GM18858 (cell line): ENCODE data around the gene NAB2.

Experiments used
- ATAC-seq: cut with Tn5 transposase; IDR thresholded peaks from one replicate; pipeline ENCODE4 v1.9.1; 2021; ENCODE audit not compliant: unreplicated experiment

Gene NAB2

DNA sequence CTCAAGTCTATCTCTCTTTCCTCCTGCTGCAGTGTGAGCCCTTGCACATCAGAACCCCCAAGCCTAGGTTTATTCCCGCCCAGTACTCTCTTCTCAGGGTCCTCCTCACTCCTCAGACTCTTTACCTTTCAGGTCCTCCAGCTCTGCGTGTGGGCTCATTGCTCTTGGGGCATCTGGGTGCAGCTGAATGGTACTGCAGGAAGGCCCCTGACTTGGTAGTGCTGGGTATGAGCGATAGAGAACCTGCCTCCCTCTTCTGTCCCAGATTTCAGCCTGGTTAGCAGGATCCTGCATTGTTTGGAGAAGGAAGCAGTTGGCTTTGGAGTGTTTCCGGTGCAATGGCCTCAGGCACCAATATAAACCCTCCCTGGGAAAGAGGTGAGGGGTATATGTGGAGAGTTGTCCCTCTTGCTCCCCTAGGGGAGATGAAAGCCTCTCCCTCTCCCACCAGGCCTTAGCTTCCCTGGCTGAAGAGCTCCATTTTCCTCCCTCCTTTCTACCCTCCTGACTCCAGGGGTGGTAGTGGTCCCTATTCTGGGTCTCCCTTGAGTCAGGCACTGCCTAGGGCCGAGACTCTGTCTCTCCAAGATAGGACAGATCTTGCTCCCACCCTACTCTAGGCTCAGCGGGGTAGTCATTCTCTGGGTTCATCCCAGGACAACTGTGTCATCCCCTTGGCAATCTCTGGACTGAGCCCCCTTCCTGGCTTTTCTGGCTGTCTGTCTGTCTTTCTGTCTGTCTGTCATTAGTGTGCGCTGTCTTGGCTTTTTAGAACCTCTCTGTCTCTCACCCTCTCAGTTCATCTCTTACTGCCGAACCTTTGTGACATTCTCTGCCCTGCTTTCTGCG is 43.2 kb downstream of the NAB2 start:
- no peak for ATAC-seq

DNA sequence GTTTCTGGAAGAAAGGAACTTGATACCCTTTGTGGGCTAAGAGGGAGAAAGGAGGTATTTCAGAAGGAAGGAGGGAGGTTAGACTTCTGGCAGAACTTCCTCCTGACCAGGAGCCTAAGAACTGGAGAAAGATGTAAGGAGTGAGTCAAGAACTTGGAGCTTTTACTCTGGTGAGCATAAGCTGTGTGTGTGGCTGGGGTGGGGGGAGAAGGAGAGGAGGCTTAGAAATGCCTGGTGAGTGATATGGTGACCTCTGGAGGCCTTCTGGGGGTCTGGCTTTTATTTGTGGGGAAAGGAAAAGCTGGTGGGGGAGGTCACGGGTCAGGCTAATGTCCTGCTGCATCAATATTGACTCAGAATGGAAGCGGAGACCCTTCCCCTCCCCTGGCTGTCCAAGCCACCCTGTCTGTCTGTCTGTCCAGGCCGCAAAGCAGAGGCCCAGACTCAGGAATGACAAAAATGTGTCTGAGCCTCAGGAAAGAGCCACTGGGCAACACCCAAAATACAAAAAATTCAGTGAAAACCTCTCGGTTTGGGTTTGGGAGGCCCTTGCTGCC is 44.2 kb downstream of the NAB2 start:
- ATAC-seq: no peak

DNA sequence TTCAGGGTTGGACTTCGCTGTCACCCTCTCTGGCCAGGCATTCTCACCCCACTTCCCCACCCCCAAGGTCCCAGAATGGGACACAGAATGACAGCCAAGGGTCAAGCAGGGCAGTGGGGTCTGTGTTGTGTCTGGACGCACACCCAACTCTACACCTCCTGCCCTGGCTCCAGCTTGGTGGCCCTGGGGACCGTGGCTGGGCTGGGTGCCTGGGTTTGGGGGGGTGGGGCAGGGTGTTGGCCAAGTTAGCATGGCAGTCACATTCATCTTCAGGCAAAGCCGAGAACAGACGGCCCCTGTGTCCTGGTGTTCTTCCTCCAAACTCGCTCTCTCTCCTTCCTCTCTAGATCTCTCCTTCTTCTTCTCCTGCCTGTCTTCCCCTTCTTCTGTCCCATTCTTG is 45.0 kb downstream of the NAB2 start:
- no peak for ATAC-seq

DNA sequence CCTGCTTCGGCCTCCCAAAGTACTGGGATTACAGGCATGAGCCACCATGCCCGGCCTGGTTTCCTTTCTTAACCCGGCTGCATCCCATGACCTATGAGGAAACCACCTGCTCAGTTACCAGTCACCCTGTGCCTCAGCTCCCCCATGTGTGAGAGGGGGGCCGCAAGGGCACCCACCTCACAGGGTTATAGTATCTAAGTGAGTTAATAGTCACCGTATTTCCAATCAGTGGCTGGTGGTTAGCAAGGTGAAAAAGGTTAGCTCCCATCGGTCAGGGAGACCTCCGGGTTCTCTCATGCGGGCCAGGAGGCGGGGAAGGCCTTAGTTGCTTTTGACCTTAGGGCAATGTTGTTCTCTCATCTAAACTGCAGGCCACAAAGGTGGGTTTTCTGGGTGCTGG is 46.0 kb downstream of the NAB2 start:
- no peak for ATAC-seq

DNA sequence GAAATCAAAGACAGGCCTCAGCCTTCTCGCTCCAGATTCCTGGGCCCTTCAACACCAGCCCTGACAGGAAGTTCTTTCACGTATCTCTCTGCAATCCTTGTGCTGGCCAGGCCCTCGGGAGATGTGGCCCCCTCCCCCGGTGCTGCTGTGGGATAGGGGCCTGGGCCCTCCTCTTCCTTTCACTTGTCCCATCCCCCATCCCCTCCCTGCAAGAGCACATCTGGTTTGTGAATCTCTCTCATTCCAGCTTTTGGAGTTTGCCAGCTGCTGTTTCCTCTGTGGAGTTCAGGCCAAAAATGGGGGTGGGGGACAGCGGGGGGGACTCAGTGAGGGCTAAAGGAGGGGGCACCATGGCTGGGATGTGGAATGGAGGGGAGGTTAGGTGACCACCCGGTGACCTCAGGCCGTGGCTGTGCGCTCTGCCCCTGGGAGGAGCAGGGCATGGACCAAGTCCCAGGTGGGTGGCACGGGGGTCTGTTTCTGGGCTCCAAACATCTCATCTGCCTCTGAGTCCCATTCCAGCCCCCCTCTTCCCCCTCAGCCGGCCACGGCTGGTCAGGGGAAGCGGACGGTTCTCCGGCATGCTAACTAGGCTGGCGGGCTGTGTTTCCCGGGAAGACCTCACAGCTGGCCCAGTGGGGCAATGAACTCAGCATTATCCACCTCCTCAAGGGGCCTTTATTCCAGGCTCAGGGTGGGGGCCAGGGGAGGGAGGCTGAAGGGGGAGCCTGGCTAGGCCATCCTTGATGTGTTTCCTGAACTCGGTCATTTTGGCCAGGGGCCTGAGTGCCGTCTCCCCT is 46.8 kb downstream of the NAB2 start:
- ATAC-seq: no peak

DNA sequence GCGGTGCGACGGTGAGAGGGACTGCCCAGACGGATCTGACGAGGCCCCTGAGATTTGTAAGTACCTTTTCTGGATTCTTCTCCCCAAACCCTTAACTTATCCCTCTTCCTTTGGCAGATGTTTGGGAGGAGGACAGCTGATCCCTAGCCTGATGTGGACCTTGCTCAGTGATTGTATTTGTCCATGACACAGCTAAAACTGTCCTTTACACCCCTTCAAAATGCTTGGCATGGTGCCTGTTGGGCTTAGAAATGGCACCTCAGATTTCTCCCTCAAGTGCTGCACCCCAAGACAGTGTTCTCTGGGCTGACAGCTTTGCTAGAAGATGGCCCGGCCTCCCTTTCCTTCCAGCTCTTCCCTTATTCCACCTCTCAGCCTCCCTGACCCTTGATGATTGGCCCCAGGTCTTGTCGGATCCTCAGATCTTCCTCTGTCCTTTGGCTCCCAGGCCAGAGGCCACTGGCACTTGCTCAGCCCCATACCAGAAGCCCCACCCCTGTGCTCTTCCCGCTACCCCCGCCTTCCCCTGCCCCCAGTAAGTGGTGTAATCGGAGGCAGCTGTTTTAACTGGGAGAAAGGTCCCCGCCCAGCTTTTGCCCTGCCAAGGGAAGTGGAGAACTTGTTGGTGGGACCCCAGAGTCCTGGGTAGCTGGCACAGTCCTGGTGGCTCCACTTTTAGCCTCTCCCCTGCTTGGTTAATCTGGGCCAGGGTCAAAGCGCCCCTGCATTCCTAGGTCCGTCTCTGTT is 49.8 kb downstream of the NAB2 start:
- ATAC-seq: no peak

DNA sequence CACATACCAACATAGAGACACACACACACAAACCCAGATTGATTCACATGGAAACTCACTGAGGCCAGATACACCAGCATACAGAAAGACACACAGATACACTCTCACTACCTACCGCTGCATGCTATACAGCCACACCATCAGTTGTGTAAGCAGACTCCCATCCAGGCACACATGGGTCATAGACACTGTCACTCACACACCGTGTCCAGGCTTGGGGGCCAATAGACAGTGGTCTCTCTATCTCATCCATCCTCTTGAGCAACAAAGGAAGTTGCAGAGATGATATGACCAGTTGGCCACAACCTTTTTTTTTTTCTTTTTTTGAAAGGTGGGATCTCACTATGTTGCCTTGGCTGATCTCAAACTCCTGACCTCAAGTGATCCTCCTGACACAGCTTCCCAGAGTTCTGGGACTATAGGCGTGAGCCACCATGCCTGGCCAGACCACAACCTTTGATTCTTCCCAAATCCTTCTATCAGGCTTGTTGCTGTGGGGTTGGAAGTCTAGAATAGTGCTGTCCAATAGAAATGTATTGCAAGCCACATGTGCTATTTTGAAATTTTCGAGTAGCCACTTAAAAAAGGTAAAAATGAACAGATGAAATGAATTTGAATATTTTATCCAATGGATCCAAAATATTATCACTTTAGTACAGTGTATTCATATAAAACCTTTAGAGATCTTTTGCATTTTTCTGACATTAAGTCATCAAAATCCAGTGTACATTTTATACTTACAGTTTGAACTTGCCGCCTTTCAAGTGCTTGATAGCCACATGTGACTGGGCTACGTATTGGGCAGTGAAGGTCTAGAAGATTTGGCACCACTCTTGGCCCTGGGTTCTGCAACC is 51.1 kb downstream of the NAB2 start:
- ATAC-seq: no peak

DNA sequence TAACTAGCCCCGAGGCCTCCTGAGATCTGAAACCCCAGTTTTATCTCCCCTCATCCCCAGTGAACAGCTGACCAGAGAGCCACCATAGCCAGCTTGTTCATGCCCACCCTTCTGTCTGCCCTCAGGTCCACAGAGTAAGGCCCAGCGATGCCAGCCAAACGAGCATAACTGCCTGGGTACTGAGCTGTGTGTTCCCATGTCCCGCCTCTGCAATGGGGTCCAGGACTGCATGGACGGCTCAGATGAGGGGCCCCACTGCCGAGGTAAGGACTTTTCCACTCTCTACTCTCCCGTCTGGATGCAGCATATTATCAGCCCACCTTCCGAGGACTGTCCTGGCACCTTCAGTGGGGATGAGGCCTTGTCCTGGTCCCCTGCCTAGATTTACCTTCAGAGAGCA is 52.3 kb downstream of the NAB2 start:
- no peak for ATAC-seq

DNA sequence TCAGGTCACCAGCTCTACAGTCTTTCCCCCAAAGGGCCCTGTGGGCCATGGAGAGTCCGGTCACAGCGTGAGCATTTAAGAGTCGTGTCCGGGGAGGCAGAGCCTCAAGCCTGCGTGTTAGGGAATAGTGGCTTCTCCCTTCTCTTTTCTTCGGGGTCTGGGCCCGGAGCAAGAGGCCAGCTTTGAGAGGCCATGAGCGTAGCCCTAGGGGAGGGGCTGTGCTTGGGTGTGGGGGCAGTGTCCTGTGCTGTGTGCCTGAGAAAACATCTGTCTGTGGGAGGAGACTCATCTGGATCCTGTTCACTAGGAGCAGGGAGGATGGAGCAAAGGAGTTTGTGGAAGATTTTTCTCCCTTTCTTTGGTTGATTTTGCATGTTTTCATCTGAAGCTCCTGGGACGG is 53.2 kb downstream of the NAB2 start:
- ATAC-seq: no peak

DNA sequence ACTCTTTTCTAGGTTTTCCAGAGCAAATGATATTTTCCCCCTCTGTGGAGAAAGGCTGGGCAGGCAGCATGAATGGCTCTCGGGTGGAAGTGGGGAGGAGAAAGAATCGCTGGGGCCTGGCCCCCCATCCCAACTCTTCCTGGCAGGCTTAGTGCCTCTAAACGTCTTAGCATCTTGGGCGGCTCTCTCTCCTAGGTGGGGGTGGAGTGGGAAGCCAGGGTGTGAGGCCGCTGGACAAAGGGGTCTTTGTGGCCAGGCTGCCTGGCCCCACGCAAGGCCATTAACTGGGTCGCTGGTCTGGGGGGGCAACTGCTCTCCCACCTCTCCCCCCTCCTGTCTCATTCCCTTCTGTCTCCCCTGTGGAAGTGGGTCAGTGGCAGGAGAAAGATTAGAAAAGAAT is 53.8 kb downstream of the NAB2 start:
- ATAC-seq: no peak

DNA sequence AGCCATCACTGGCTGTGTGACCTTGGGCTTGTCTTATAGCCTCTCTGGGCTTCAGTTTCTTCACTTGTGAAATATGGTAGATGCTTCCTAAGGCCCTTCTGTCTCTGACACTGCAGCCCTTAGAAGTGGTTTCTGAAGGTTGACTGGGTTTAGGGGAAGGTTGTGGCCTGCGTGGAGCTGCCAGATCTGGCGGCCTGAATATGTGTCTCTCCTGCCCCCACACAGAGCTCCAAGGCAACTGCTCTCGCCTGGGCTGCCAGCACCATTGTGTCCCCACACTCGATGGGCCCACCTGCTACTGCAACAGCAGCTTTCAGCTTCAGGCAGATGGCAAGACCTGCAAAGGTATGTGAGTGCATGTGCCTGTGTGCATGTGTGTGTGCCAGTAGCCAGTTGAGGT is 54.5 kb downstream of the NAB2 start:
- ATAC-seq: no peak
